ENCODE results near the gene CYFIP1. TPM values are rescaled to one million over a fixed set of nuclear protein-coding genes. Genes with fewer than 3 reads are reported as not detected.

The CYFIP1 gene
- total and polyA plus RNA-seq, 10 of the 15 experiments (the other 5 are each of a cell fraction or from before 2014, with no cell fraction given): 3.5 to 46.2 (median 28.3) TPM

GRCh38 chr15:22919171-22919570, 61.0 kb downstream of the CYFIP1 start:
- H3K9ac ChIP-seq (ENCODE audit: control insufficient read depth, insufficient read depth, low read length): no peak overlapping the region
- no peak overlapping the region for H3K4me3 ChIP-seq
- no TSS peak for BruUV-seq (replicated peaks)
- H3K27ac ChIP-seq (ENCODE audit: control insufficient read depth, insufficient read depth): no peak overlapping the region
- H2AFZ ChIP-seq (ENCODE audit: control insufficient read depth, low read depth, low read length): no peak overlapping the region
- 67% methylated on average over 3 of the region's 3 CpGs for WGBS (ENCODE audit: insufficient coverage, insufficient replicate concordance, low lambda C conversion rate, missing lambda C conversion rate)
- POLR2A ChIA-PET: no interaction called here
- peaks cover 4 to 10% of the 10 kb centered on the region in 2 experiments; a peak in 3 of 4 replicates for H3K36me3 ChIP-seq (ENCODE audit: control insufficient read depth in 2 of 2, insufficient read depth in 2 of 2, low read length in 1 of 2)
- CTCF ChIA-PET: no interaction called here
- RAD21 ChIA-PET (ENCODE audit: unreplicated experiment): no interaction called here
- H3K79me2 ChIP-seq (ENCODE audit: control insufficient read depth, insufficient read depth, low read length): no peaks in the 10 kb centered on the region
- ATAC-seq (no peak), FAIRE-seq (no peak), DNase-seq (ENCODE audit: low read depth, low spot score) (no peak)
- in situ Hi-C loops (cut with MboI): no loop called here
- H4K20me1 ChIP-seq (ENCODE audit: control insufficient read depth, insufficient read depth): no peaks in the 10 kb centered on the region
- no peaks in the 10 kb centered on the region for H3K4me1 ChIP-seq (ENCODE audit: control insufficient read depth, insufficient read depth, low read length)
- no peak overlapping the region for H3K4me2 ChIP-seq (ENCODE audit: control insufficient read depth, insufficient read depth)
- intact Hi-C loops (cut with micrococcal nuclease; ENCODE audit: unreplicated experiment): no loop called here
- H3K27me3 ChIP-seq (replicated peaks in 1 of 2; ENCODE audit: control insufficient read depth in 2 of 2, insufficient read depth in 2 of 2, low read length in 1 of 2): no peaks in the 10 kb centered on the region
- H3K9me3 ChIP-seq (replicated peaks; ENCODE audit: control insufficient read depth, insufficient read depth, low read length): no peaks in the 10 kb centered on the region
- SMC1A ChIA-PET (ENCODE audit: uncharacterized antibody, unreplicated experiment): no interaction called here
- TF ChIP-seq IKZF2 (IDR thresholded peaks at IDR 0.05) (no peak), CHD4 (IDR thresholded peaks at IDR 0.05) (no peak), ZNF384 (IDR thresholded peaks at IDR 0.05; ENCODE audit: borderline replicate concordance, low read depth, low read length) (no peak), EED (IDR thresholded peaks at IDR 0.05; ENCODE audit: low read depth) (no peak), MLLT1 (IDR thresholded peaks at IDR 0.05) (no peak), ASH2L (IDR thresholded peaks at IDR 0.05; ENCODE audit: borderline replicate concordance, low read depth) (no peak)

- Histone ChIP-seq H3K4me3 (no peak overlapping the region), H3K4me1 (ENCODE audit: control insufficient read depth, insufficient read depth, low read length) (no peaks in the 10 kb centered on the region), H3K27ac (ENCODE audit: control insufficient read depth, insufficient read depth) (no peak overlapping the region), H3K9ac (ENCODE audit: control insufficient read depth, insufficient read depth, low read length) (no peak overlapping the region), H3K79me2 (ENCODE audit: control insufficient read depth, insufficient read depth, low read length) (no peaks in the 10 kb centered on the region), H2AFZ (ENCODE audit: control insufficient read depth, low read depth, low read length) (no peak overlapping the region), H3K36me3 (ENCODE audit: control insufficient read depth in 2 of 2, insufficient read depth in 2 of 2, low read length in 1 of 2) (peaks cover 4 to 10% of the 10 kb centered on the region in 2 experiments; a peak in 3 of 4 replicates), H4K20me1 (ENCODE audit: control insufficient read depth, insufficient read depth) (no peaks in the 10 kb centered on the region), H3K4me2 (ENCODE audit: control insufficient read depth, insufficient read depth) (no peak overlapping the region), H3K9me3 (replicated peaks; ENCODE audit: control insufficient read depth, insufficient read depth, low read length) (no peaks in the 10 kb centered on the region), H3K27me3 (replicated peaks in 1 of 2; ENCODE audit: control insufficient read depth in 2 of 2, insufficient read depth in 2 of 2, low read length in 1 of 2) (no peaks in the 10 kb centered on the region)
- no peak for FAIRE-seq
- no TSS peak for BruUV-seq (replicated peaks)
- in situ Hi-C loops (cut with MboI): no loop called here
- ChIA-PET SMC1A (ENCODE audit: uncharacterized antibody, unreplicated experiment) (no interaction called here), RAD21 (ENCODE audit: unreplicated experiment) (no interaction called here), POLR2A (no interaction called here), CTCF (no interaction called here)
- 96% methylated on average over 25 of the region's 25 CpGs for WGBS (ENCODE audit: insufficient coverage, insufficient replicate concordance, low lambda C conversion rate, missing lambda C conversion rate)
- DNase-seq (ENCODE audit: low read depth, low spot score): no peak
- no peak for TF ChIP-seq E2F8 (IDR thresholded peaks at IDR 0.05; ENCODE audit: low read depth, partially characterized antibody)
- TF ChIP-seq HDAC2 (IDR thresholded peaks at IDR 0.05): no peak
- no peak for TF ChIP-seq YBX1 (IDR thresholded peaks at IDR 0.05)
- no peak for TF ChIP-seq ELK1 (IDR thresholded peaks at IDR 0.05; ENCODE audit: low read depth, low read length)
- no peak for ATAC-seq
- intact Hi-C loops (cut with micrococcal nuclease; ENCODE audit: unreplicated experiment): no loop called here
These were observed 61.5 kb downstream of the CYFIP1 start for GRCh38 chr15:22918596-22919140.

Measured in GM12878 (cell line).